Loucy (cell line): Measurements from ENCODE around the gene TRPV3.

ENCODE experiments used
- H2AFZ ChIP-seq: fragments of 200-600 bp; sonication (generic); 2 replicates; pipeline ENCODE4 v1.6.0; 2016; ENCODE audit warnings: antibody characterized with exemption, mild to moderate bottlenecking, low read length, moderate library complexity
- H3F3A ChIP-seq: fragments of 200-600 bp; 2 replicates; pipeline ENCODE4 v1.6.0; 2016; ENCODE audit warnings: antibody characterized with exemption, low read depth, mild to moderate bottlenecking
- H3K27me3 ChIP-seq: fragments of 200-600 bp; sonication (generic); 2 replicates; pipeline ENCODE4 v1.6.1; 2014; ENCODE audit warnings: low read length, mild to moderate bottlenecking; ENCODE audit not compliant: insufficient read depth, poor library complexity, severe bottlenecking
- H3K36me3 ChIP-seq: fragments of 200-600 bp; sonication (generic); 2 replicates; pipeline ENCODE4 v1.6.1; 2016; ENCODE audit warnings: low read length; ENCODE audit not compliant: insufficient read depth
- H3K4me1 ChIP-seq: fragments of 200-600 bp; sonication (generic); 2 replicates; pipeline ENCODE4 v1.5.1; 2014; ENCODE audit warnings: low read length, mild to moderate bottlenecking; ENCODE audit not compliant: insufficient read depth, poor library complexity, severe bottlenecking
- H3K4me2 ChIP-seq: fragments of 200-600 bp; sonication (generic); 2 replicates; pipeline ENCODE4 v1.6.0; 2014; ENCODE audit warnings: antibody characterized with exemption, low read length, low read depth, mild to moderate bottlenecking; ENCODE audit not compliant: poor library complexity, severe bottlenecking
- H3K4me3 ChIP-seq: fragments of 200-600 bp; sonication (generic); 2 replicates; pipeline ENCODE4 v1.5.1; 2014; ENCODE audit warnings: low read length, mild to moderate bottlenecking, mixed read lengths; ENCODE audit not compliant: poor library complexity, severe bottlenecking
- H3K79me2 ChIP-seq: fragments of 200-600 bp; sonication (generic); 2 replicates; pipeline ENCODE4 v1.6.1; 2014; ENCODE audit warnings: low read length; ENCODE audit not compliant: insufficient read depth
- H3K9ac ChIP-seq: fragments of 200-600 bp; sonication (generic); 2 replicates; pipeline ENCODE4 v1.6.0; 2014; ENCODE audit warnings: mild to moderate bottlenecking, low read depth, low read length, moderate library complexity; ENCODE audit not compliant: poor library complexity, severe bottlenecking
- H3K9me2 ChIP-seq: fragments of 200-600 bp; sonication (generic); replicated peaks from 2 replicates; pipeline ENCODE4 v1.6.1; 2016; ENCODE audit warnings: low read depth, low read length, mixed read lengths
- H3K9me3 ChIP-seq: fragments of 200-600 bp; sonication (generic); 2 replicates; pipeline ENCODE4 v1.6.1; 2014; ENCODE audit warnings: mild to moderate bottlenecking, antibody characterized with exemption, low read length, low read depth; ENCODE audit not compliant: insufficient read depth
- H4K20me1 ChIP-seq: fragments of 200-600 bp; sonication (generic); 2 replicates; pipeline ENCODE4 v1.6.0; 2014; ENCODE audit warnings: antibody characterized with exemption, low read length, mild to moderate bottlenecking; ENCODE audit not compliant: insufficient read depth, poor library complexity, severe bottlenecking
- CTCF ChIP-seq: fragments of 200-600 bp; sonication (generic); conservative IDR thresholded peaks from 2 replicates; pipeline ENCODE4 v1.5.1; 2014; ENCODE audit warnings: mild to moderate bottlenecking, antibody characterized with exemption, low read length
- EZH2phosphoT487 ChIP-seq: fragments of 200-600 bp; IDR thresholded peaks from 2 replicates; pipeline ENCODE4 v1.6.1; 2018; ENCODE audit warnings: antibody characterized with exemption, mild to moderate bottlenecking, moderate library complexity, borderline replicate concordance

Gene TRPV3

GRCh38 chr17:3485481-3486068 lies 72.0 kb downstream of the TRPV3 start:
- Histone ChIP-seq H3K27me3 (no peaks in the 10 kb centered on the region), H3K4me2 (no peak overlapping the region), H3K36me3 (no peaks in the 10 kb centered on the region), H3K9me3 (no peaks in the 10 kb centered on the region), H3K9ac (no peak overlapping the region), H3K4me3 (no peak overlapping the region), H2AFZ (no peak overlapping the region), H3K79me2 (no peaks in the 10 kb centered on the region), H3K4me1 (no peaks in the 10 kb centered on the region), H3F3A (no peaks in the 10 kb centered on the region), H3K9me2 (no peaks in the 10 kb centered on the region), H4K20me1 (no peaks in the 10 kb centered on the region)
- TF ChIP-seq CTCF (no peak), EZH2phosphoT487 (no peak)

- no peak for TF ChIP-seq EZH2phosphoT487
- TF ChIP-seq CTCF, result no peak
- Histone ChIP-seq H3K9me3 (no peaks in the 10 kb centered on the region), H3K79me2 (no peaks in the 10 kb centered on the region), H3K36me3 (no peaks in the 10 kb centered on the region), H3K4me2 (no peak overlapping the region), H3F3A (no peaks in the 10 kb centered on the region), H3K4me1 (no peaks in the 10 kb centered on the region), H3K27me3 (no peaks in the 10 kb centered on the region), H3K9me2 (no peaks in the 10 kb centered on the region), H3K4me3 (no peak overlapping the region), H4K20me1 (no peaks in the 10 kb centered on the region), H3K9ac (no peak overlapping the region), H2AFZ (no peak overlapping the region)
Measured at GRCh38 chr17:3482852-3483251, 74.8 kb downstream of the TRPV3 start.

GRCh38 chr17:3479988-3480387 lies 77.6 kb downstream of the TRPV3 start:
- H3K27me3 ChIP-seq, result no peaks in the 10 kb centered on the region
- H3K9me3 ChIP-seq, result no peaks in the 10 kb centered on the region
- no peaks in the 10 kb centered on the region for H3K79me2 ChIP-seq
- no peak overlapping the region for H3K4me3 ChIP-seq
- H3K4me1 ChIP-seq, result peaks cover 4% of the 10 kb centered on the region
- no peak overlapping the region for H2AFZ ChIP-seq
- no peak overlapping the region for H3K4me2 ChIP-seq
- H3K9ac ChIP-seq, result no peak overlapping the region
- no peaks in the 10 kb centered on the region for H3F3A ChIP-seq
- no peaks in the 10 kb centered on the region for H3K36me3 ChIP-seq
- H4K20me1 ChIP-seq, result no peaks in the 10 kb centered on the region
- TF ChIP-seq EZH2phosphoT487, result no peak
- TF ChIP-seq CTCF, result no peak
- H3K9me2 ChIP-seq, result no peaks in the 10 kb centered on the region
